Effector CD8-positive, alpha-beta T cell (primary cell): ENCODE measurements around the gene PLSCR4.

Source experiments
- DNase-seq: peaks from one replicate; lab custom pipeline; 2025; lab: John Stamatoyannopoulos, UW

Gene PLSCR4

DNA sequence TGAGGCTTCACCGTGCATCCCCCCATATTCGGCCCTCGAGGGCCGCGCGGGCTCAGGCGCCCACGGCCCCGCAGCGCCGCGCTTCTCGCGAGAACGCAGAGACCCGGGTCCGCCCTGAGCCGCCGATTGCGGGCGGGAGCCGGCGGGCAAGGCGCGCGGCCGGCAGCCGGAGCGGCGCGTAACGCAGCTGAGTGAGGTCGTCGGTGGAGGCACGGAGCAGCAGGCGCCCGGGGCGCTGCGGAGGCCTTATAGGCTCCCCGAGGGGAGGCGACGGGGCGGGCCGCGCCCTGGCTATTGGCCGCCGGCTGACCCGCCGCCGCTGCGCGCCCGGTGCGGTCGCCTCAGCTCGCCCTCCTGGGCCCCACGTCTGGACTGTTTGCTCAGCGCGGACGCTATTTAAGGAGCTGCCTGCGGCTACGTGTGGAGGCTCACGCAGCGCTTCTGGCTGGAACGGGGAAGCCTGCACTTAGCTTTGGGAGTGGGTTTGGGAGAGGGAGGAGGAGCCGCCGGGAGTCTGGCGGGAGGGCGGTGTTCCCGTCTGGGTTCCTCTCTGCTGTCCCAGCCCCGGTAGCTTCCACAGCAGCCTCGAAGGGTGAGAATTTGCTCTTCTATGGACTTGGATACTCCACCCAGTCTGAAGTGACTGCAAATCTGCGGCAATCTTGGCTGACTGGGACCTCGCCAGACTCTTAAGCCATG, 89.8 kb downstream of the PLSCR4 start, which contains the start of gene PLOD2:
Gene PLOD2 (minus strand): TSS at position 221 of the 699 bp plus-strand sequence. CDS start 195 bp downstream, at position 26.
- no peak for DNase-seq

DNA sequence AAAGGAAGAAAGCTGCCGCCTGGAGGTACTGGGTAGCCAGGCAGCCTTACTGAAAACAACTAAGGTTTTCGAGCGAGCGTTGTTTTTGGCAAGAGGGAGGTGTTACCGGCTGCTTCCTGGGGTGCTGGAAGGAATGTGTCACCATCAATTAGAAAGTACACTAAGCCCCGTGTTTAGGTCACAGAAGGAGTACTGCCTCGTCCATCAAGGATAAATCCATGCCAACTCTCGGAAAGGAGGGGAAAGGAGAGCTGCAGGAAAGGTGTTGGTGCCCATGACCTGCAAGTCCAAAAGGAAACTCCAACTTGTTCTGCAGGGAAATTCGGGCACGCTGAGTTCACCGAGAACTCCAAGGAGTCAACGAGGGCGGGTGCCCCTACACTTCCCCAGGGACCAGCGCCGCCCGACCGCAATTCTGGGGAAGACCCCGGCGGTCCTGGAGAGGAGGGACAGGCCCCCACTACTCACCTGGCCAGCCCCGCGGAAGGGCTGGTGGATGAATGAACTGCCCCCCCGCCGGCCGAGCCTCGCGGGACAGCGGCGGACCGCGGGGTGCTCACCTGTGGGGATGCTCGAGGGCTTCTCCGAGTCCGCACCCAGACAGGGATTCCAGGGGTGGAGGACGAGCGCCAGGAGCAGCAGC, 90.5 kb downstream of the PLSCR4 start:
- no peak for DNase-seq

DNA sequence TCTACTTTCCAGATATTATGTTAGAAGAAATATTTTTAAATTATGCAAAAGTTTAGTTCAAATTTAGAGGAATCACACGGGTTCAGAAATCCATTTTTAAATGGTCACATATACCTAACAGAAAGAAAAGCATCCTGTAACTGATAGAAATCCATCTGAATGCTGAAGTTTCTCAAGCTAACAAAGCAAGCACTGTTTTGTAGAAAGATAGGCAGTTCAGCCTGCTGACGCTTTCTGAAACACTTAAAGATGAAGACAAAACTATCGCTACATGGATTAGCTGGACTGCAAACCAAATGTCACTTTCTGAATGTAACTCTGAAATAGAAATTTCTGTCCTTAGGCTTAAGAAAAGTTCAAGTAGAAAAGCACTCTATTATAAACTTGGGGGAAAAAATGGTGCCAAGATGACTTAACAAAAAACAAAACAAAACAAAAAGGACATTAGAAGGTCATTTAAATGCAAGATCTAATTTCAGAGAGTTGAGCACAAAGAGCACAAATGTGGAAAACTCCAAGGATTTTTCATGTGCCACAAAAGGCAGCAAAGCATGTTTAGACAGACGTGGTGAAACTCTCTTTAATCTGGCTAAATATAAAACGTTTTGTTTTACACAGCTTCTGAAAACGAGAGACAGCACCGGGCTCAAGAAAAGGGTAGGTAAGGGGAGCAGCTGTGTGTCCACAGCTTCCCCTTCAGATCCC, 91.1 kb downstream of the PLSCR4 start:
- DNase-seq = no peak

DNA sequence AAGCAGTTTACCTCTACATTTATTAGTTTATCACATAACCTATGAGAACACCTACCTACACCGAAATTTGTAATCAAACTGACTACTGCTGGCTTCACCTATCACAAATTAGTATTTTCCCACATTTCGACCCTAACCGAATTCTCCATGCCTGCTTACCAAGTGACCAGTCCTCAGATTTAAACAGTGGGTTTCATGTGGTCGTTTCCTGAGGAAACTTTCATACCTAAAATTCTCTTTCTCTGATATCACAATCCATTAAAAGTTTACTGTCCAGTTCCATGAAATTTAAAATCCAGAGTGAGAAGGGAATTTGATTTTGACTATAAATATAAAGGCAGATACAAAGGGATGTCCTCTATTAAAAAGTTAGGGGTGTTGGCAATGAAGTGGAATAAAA, 91.9 kb downstream of the PLSCR4 start:
- DNase-seq = no peak

DNA sequence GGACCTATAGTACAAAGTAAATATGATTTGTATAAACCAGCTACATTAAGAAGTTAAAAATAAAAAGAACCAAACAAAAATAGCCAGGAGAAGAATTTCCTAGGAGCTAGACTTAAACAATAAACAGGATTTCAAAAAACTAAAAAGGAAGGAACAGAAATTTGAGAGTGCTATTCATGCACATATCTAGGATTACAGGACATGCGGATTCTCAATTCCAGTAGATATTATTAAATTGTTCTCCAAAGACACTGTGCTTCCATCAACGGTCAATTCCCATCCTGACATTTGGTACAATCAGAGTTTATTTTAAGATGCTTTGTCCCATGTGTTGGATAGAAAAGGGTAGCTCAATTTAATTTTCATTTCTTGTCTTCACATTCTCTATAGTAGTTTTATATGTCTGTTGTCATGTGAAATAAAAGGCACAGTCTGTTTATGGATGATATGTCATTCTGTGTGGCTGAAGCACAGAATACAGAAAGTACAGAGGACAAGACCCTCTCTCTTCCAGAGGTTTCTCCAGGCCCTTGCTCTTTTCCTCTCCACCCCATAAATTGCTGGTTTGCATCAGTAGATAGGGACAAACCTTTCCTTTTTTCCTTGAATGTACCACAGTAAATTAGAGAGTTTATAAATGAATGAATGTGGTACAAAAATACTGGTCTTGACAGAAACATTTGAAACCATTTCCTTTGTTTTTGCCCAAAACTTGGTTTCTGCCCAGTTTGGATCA, 93.4 kb downstream of the PLSCR4 start:
- no peak for DNase-seq

DNA sequence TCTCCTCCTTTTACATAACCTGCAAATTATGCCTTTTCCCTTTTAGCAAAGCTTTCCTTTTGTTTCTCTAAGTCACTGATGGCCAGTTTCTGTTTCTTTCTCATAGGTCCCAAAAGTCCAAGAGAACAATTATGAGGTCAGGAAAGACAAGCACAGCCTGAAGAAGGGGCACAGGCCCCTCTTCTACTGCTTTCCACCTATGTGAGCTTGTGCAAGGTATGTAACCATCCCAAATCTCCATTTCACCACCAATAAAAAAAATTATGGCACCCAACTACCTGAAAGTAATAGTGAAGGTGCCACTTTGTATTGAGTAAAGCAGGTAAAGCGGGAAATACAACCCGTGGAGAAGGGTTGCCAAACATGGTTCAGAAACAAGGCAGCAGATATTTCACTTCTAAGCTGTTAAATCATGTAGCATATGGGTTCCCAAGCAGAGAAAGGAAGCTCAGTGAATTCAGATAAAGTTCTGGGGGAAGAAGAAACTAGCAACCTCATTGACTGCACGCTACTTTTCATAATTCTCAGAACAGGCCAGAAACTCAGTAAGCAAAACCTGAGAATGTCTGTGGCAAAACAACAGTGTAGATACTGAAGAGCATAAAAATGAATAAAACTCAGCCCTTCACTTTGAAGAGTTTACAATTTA, 94.1 kb downstream of the PLSCR4 start:
- no peak for DNase-seq

DNA sequence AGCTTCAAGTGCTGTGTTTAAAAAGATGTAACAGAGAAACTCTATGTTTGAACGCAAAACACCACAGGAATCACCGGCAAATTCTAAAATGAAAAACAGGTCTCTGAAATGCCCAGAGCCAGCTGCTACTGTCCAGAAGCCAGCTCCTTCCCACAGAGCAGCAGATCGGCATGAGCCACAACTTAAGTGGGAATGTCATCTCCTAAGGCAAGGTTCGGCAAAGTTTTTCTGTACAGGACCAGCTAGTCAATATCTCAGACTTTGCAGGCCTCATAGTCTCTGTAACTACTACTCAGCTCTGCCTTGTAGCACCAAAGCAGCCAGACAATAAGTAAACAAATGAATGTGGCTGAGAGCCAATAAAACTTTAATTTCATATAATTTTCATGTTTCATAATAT, 94.8 kb downstream of the PLSCR4 start:
- no peak for DNase-seq

DNA sequence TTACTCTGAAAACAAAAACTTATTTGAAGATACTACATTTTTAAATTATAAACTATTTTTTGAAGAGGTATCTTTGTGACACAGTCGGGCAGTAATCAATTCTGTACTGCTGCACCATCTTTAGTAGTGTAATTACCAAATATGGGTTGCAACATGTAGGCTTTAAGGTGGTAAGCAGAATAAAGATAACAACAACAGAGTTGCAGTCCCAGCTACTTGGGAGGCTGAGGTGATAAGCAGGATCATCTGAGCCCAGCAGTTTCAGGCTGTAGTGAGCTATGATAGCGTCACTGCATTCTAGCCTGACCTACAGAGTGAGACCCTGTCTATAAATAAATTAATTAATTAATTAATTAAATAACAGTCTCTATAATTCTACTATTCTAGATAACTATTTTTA, 95.9 kb downstream of the PLSCR4 start:
- no peak for DNase-seq

DNA sequence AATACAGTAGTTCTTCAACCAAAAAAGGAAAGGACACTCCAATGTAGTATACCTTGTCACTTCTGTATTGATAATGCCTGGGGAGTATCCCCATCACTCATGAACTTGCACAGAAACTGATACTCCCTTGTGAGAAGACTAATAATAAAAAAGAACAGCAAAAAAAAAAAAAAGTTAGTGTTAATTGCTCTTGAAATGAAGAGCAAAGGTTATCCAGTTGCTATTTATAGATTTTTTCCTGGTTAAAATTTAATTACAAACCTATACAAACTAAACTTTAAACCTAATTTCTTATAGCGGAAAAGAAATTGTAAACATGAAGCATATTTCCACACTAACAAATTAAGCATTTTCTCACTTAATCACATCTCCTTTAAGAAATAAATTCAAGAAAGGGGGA, 96.6 kb downstream of the PLSCR4 start:
- no peak for DNase-seq

DNA sequence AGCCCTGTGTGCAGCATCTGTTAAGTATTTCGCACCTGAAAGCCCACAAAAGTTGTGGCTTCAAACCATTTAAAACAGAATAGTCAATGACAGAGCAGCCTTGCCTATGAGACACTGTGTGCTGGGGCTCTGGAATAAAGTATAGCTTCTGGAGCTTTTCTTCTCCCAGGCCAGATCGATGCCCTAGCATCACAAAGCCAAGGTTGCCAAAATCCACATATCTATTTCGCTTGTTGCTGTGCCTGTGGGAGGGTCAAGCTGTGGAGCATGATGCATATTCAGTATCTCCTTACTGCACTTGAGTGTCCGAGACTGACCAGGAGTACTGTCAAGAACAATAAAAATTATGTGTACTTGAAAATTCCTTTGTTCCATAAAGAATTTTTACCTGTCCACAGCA, 97.5 kb downstream of the PLSCR4 start:
- no peak for DNase-seq

DNA sequence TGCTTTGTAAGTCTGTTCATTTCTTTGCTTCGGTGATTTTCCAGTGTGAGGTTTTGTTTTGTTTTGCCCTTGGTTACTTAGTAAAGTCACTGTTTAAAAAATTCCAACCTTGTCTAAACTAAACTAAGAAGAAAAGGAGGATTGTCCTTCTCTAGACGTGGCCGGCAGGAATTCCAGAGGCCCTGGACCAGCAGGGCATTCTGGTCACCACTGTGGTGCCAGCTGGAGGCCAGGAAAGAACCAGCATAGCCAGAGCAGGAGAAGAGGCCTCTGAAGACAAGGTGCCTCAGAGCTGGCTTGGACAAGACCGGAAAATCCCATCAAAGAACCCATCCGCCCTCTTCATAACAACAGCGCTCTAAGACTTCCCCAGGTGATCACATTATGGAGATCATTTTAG, 98.1 kb downstream of the PLSCR4 start:
- no peak for DNase-seq

DNA sequence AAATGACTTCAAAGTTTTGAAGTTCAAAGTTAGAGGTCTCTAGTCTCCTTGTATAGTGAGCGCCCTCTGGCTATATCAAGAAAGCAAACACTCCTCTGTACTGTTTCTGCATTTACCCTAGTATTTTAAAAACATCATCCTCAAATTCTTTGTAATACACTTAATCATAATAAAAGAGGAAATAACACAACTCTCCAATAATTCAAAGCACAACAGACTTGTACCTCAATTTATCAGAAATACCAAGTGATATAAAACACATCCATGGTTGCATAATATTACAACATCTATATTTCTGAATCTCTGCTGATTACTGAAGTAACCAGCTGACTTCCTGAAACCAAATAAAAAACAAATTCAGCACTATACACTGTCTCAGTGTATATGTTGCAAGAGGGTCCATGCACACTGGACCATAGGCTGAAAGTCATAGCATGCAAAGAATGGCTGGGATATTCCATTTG, 102.4 kb downstream of the PLSCR4 start:
- DNase-seq = no peak

DNA sequence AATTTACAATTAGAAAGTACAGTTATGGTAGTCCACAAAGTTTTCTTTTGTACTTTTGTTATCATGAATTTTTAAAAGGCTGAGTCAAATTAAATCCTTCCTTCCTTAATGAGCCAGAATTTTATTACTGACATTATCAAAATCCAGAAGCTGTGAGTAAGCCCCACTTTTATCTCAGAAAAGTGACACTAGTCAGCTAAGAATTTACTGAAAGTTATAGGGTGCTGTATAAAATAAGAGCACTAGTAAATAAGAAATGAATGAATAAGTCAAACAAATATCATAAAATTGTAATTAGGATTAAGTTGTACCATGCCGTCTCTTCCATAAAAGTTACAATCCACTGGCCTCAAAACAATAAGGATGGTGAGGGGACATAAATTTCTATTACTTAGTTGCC, 105.3 kb downstream of the PLSCR4 start:
- DNase-seq = no peak

DNA sequence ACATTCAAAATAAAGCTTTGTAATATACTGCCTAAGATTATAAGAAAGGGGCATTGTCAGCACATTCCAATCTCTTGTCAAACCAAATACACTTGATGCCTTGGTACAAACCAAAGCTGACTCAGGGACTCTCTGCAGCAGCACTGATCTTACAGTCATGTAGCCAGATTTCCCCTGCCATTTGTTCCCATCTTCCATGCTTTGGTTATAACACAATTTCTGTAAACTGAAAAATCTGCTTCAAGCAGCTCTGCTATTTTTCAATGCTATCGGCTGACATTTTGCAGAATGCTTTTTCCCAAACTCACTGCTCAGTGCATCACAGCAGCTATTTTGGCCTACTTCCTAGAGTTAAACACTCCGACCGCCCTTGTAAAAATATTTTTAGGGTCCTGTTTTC, 108.1 kb downstream of the PLSCR4 start:
- DNase-seq = no peak
